ENCODE measurements around the gene SRCIN1. TPM values are rescaled to one million over a fixed set of nuclear protein-coding genes. Genes with fewer than 3 reads are reported as not detected.

SRCIN1 gene
- total RNA-seq, 4 donors from 2014 or later, result 0.24 TPM; not detected in 3

DNA sequence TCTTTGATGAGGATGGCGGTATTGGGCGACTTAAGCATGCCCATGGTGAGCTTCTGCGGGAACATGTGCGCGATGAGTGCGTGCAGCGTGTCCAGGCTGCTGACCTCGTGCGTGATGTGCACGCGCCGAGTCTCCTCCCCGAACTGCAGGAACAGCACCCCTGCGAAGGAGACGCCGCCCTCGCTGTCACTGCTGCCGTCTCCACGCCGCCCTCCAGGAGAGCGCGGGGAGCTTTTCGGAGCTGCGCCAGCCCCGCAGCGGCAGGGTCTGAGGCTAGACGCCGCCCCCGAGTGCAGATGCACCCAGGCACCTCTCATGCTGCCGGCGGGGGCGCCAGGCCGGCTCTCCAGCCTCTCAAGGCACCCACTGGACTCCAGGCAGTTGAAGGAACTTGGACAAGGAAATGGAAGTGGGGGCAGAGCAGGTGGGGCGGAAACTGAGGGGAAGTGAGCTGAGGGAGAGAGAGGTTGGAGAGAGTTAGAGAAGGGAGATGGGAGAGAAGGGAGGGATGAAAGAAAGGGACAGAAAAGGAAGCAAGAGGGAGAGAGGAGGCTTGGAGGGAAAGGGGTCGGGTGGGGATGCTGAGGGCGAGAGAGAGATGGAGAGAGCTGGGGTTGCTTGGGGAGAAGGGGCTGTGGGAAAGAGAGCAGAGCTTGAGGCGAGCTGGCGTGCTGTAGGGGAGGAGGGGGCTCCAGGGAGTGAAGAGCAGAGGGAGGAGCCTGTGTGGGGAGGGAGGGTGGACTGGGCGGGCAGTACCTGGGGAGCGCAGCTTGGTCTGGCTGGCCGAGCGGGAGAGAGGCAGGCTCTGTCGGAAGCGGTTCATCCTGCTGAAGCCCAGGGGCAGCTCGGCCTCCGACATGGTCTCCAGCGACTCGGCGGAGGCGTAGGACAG, 42.1 kb downstream of the SRCIN1 start:
- Histone ChIP-seq H3K9me3 (no peaks in the 10 kb centered on the region), H3K27me3 (peaks cover 75 to 97% (median 94%) of the 10 kb centered on the region in 3 donors), H3K27ac (no peak overlapping the region), H3K4me3 (no peak overlapping the region), H3K36me3 (no peaks in the 10 kb centered on the region), H3K4me1 (peaks cover 0 to 12% of the 10 kb centered on the region in 2 donors)
- intact Hi-C loops (cut with DNase I; ENCODE audit: low total_unique reads) (no loop called here), in situ Hi-C loops (cut with MboI; ENCODE audit: low sequenced_read_pairs in 4 of 4) (no loop called here)
- ATAC-seq (no peak), DNase-seq (no peak)
- TF ChIP-seq, protein P1, sequence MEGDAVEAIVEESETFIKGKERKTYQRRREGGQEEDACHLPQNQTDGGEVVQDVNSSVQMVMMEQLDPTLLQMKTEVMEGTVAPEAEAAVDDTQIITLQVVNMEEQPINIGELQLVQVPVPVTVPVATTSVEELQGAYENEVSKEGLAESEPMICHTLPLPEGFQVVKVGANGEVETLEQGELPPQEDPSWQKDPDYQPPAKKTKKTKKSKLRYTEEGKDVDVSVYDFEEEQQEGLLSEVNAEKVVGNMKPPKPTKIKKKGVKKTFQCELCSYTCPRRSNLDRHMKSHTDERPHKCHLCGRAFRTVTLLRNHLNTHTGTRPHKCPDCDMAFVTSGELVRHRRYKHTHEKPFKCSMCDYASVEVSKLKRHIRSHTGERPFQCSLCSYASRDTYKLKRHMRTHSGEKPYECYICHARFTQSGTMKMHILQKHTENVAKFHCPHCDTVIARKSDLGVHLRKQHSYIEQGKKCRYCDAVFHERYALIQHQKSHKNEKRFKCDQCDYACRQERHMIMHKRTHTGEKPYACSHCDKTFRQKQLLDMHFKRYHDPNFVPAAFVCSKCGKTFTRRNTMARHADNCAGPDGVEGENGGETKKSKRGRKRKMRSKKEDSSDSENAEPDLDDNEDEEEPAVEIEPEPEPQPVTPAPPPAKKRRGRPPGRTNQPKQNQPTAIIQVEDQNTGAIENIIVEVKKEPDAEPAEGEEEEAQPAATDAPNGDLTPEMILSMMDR (IDR thresholded peaks at IDR 0.05 in 4 of 5, conservative IDR thresholded peaks at IDR 0.05 in 1 of 5), result no peak

DNA sequence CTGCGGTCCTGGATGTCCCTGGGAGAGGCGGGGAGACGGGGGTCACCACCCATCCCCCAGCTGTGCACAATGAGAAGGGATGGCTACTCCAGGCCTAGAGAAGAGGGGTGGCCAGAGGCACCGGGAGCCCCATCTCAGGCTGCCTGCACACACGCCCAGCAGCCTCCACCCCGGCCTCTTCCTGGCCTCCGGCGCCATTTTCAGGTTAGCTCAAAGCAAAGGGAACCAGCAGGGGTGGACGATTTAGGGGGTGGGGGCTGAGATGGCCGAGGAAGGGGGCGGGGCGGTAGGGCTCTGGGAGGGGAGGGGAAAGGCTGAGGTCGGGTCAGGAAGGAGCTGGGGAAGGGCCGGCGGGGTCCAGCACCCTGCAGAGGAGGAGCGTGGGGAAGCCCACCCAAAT, 42.8 kb downstream of the SRCIN1 start:
- Histone ChIP-seq H3K36me3 (no peaks in the 10 kb centered on the region), H3K27me3 (peaks cover 75 to 90% (median 90%) of the 10 kb centered on the region in 3 donors), H3K9me3 (no peaks in the 10 kb centered on the region), H3K4me1 (peaks cover 5 to 17% of the 10 kb centered on the region in 2 donors), H3K27ac (no peak overlapping the region), H3K4me3 (no peak overlapping the region)
- intact Hi-C loops (cut with DNase I; ENCODE audit: low total_unique reads) (no loop called here), in situ Hi-C loops (cut with MboI; ENCODE audit: low sequenced_read_pairs in 4 of 4) (no loop called here)
- TF ChIP-seq, protein P1 (IDR thresholded peaks at IDR 0.05 in 4 of 5, conservative IDR thresholded peaks at IDR 0.05 in 1 of 5), result no peak
- TF ChIP-seq POLR2A (IDR thresholded peaks at IDR 0.05), result no peak
- no peak for ATAC-seq
- no peak for DNase-seq

DNA sequence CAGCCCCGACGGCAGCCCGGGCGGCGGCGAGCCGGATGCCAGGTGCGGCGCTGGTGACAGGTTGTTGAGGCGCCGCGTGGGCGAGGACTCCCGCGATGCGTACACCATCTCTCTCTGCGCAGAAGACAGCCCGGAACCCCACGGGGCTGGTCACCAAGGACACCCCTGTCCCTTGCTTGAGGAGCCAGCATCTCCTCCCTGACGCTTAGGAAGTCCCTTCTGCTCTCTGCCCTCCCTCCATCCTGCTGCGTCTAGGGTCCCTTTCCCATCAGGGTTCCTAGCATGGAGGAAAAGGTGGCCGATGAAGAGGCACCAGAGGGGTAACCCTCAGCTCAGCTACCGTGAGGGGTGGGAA, 43.6 kb downstream of the SRCIN1 start:
- Histone ChIP-seq H3K4me3 (no peak overlapping the region), H3K27me3 (peaks cover 74 to 85% (median 83%) of the 10 kb centered on the region in 3 donors), H3K36me3 (no peaks in the 10 kb centered on the region), H3K9me3 (no peaks in the 10 kb centered on the region), H3K4me1 (peaks cover 13 to 24% of the 10 kb centered on the region in 2 donors), H3K27ac (no peak overlapping the region)
- DNase-seq, result no peak
- intact Hi-C loops (cut with DNase I; ENCODE audit: low total_unique reads), result no loop called here
- TF ChIP-seq, protein P1 (IDR thresholded peaks at IDR 0.05 in 4 of 5, conservative IDR thresholded peaks at IDR 0.05 in 1 of 5), result no peak
- no peak for TF ChIP-seq POLR2A (IDR thresholded peaks at IDR 0.05)
- in situ Hi-C loops (cut with MboI; ENCODE audit: low sequenced_read_pairs in 4 of 4), result no loop called here
- ATAC-seq, result no peak

DNA sequence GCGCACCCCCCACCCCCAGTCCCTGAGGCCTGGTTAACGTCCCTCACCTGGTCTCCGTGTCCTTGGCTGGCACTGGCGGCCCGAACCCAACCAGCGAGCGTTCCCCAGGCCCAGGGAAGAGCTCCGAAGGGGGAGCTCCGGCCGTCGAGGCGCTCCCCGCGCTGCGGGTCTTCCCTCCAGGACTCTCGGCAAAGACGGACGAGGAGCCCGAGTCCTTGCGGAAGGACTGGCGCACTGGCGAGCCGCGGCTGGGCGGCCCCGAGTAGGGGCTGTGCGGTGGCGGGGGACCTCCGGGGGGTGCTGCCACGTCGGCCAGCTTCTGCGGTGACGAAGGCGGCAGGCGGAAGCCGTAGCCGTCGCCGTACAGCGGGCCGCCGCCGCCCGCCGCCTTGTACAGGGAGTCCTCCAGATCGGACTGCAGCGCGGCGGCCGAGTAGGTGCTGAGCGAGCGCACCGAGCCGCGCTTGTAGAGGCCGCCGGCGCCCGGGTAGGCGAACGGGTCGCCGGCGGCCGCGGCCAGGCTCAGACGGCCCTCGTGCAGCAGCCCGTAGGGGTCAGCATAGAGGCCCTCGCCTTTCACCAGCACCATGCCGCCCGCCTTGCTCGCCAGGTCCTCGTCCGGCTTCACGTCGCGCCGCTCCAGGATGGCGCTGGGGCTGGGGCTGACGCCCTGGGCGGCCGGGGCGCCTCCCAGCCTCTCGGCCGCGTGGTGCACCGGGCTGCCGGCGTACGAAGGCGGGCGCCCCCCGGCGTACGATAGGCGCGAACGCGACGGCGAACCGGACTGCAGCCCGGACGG, 44.1 kb downstream of the SRCIN1 start:
- Histone ChIP-seq H3K9me3 (no peaks in the 10 kb centered on the region), H3K27me3 (peaks cover 70 to 79% (median 79%) of the 10 kb centered on the region in 3 donors), H3K36me3 (no peaks in the 10 kb centered on the region), H3K27ac (no peak overlapping the region), H3K4me3 (no peak overlapping the region), H3K4me1 (peaks cover 13 to 27% of the 10 kb centered on the region in 2 donors)
- TF ChIP-seq POLR2A (IDR thresholded peaks at IDR 0.05), result no peak
- TF ChIP-seq, protein P1 (IDR thresholded peaks at IDR 0.05 in 4 of 5, conservative IDR thresholded peaks at IDR 0.05 in 1 of 5), result no peak
- intact Hi-C loops (cut with DNase I; ENCODE audit: low total_unique reads) (no loop called here), in situ Hi-C loops (cut with MboI; ENCODE audit: low sequenced_read_pairs in 4 of 4) (no loop called here)
- ATAC-seq (no peak), DNase-seq (no peak)

Data from gastrocnemius medialis (tissue), 4 donors.